ENCODE measurements around the gene GNAL. TPM values are rescaled to one million over a fixed set of nuclear protein-coding genes. Genes with fewer than 3 reads are reported as not detected.

Gene GNAL
- polyA plus RNA-seq, 1 experiment = 0.21 TPM

DNA sequence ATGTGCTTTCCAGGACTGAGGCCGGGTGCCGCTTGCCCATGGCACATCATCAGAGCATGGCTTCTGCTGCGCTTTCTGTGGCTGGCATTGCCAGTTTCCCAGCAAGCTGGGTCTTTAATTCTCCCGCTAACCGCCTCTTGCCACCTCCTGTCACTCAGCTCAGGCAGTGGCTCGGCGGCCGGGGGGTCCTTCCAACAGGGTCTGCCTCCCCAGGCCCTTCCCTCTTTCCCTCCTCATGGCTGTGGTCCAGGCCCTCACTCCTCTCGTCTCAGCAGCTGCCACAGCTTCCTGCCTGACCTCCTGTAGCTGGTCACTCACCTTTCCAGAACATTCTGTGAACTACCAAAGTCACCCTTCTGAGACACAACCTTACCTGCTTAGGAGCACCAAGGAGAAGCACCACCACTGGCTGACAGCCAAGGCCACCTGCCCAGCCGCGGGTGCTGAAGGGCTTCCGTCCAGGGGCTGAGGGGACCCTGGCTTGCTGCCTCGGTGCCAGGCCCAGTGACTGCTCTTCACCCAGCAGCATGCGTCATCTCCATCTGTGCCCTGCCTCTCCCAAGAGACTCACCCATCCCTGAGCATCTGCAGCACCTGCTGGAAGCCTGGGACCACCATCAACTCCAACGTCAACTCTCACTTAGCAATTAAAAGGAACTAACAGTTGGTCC lies 184.7 kb downstream of the GNAL start:
- CTCF ChIA-PET = interaction anchor here (1.7 to 4.1 kb wide), 2 partner anchors 141 to 146 kb away, joined by 3 to 12 read pairs; no protein-coding TSS in a partner anchor
- POLR2A ChIA-PET = no interaction called here

DNA sequence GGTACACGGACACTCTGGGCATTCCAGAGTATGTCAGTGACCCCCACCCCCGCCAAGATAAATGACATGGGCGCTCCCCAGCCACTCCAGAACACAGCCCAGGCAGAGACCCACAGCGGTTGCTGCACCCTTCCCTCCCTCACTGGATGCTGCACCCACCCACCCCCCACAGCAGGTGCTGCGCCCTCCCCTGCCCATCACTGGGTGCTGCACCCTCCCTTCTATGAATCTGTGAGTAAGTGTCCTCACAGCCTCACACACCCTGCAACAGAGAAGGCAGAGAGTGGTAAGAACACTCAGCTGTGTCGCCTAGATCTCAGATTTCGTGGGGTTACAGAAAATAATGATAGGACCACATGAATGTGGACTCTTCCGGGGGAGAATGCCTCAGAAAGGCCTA lies 185.6 kb downstream of the GNAL start:
- Histone ChIP-seq H3K36me3 (ENCODE audit: control insufficient read depth, insufficient read depth, low read length) (no peaks in the 10 kb centered on the region), H3K4me3 (ENCODE audit: low read depth, low read length) (no peak overlapping the region), H3K27me3 (ENCODE audit: control insufficient read depth, insufficient read depth, low read length) (no peaks in the 10 kb centered on the region)
- TF ChIP-seq, protein P1, sequence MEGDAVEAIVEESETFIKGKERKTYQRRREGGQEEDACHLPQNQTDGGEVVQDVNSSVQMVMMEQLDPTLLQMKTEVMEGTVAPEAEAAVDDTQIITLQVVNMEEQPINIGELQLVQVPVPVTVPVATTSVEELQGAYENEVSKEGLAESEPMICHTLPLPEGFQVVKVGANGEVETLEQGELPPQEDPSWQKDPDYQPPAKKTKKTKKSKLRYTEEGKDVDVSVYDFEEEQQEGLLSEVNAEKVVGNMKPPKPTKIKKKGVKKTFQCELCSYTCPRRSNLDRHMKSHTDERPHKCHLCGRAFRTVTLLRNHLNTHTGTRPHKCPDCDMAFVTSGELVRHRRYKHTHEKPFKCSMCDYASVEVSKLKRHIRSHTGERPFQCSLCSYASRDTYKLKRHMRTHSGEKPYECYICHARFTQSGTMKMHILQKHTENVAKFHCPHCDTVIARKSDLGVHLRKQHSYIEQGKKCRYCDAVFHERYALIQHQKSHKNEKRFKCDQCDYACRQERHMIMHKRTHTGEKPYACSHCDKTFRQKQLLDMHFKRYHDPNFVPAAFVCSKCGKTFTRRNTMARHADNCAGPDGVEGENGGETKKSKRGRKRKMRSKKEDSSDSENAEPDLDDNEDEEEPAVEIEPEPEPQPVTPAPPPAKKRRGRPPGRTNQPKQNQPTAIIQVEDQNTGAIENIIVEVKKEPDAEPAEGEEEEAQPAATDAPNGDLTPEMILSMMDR (IDR thresholded peaks at IDR 0.05; ENCODE audit: insufficient read depth, low read depth, low read length) = no peak
- no peak for DNase-seq (ENCODE audit: low read depth)
- CTCF ChIA-PET = interaction anchor here (1.1 to 1.2 kb wide), 2 partner anchors 140 to 142 kb away, joined by 3 to 5 read pairs; no protein-coding TSS in a partner anchor
- POLR2A ChIA-PET = no interaction called here

More for the DNA sequence above, 184.7 kb downstream of the GNAL start:
- Histone ChIP-seq H3K36me3 (ENCODE audit: control insufficient read depth, insufficient read depth, low read length) (no peaks in the 10 kb centered on the region), H3K27me3 (ENCODE audit: control insufficient read depth, insufficient read depth, low read length) (no peaks in the 10 kb centered on the region), H3K4me3 (ENCODE audit: low read depth, low read length) (no peak overlapping the region)
- DNase-seq (ENCODE audit: low read depth) = no peak
- TF ChIP-seq, protein P1 (IDR thresholded peaks at IDR 0.05; ENCODE audit: insufficient read depth, low read depth, low read length) = no peak

DNA sequence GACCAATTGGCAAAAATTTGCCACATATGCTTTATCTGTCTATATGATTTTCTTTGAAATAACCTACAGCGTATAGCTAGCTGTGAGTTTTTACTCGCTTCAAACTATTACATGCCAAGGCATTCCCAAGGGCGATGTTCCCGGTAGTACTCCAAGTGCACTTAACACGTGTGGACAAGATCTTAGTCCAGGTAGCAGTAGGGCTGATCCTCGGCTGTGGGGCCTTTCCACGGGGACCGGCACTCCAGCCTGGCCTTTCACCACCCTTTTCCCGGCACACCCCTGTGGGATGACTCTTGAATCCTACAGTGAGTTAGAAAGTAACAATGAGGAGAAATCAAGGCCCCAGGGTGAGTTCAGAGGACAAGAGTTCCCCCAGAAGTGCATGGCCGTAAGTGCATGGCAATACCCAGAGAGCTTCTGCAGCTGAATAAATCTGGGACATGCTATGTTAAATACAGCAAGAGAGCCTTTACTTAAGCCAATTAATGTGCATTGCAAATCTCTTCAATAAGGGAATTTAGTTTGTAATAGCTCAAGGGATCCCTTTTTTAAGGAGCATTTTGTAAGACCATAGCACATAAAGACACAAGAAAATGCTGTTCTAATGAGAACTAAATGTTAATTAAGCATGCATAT lies 188.6 kb downstream of the GNAL start:
- ChIA-PET CTCF (no interaction called here), POLR2A (no interaction called here)
- no peak for DNase-seq (ENCODE audit: low read depth)
- Histone ChIP-seq H3K4me3 (ENCODE audit: low read depth, low read length) (no peak overlapping the region), H3K27me3 (ENCODE audit: control insufficient read depth, insufficient read depth, low read length) (no peaks in the 10 kb centered on the region), H3K36me3 (ENCODE audit: control insufficient read depth, insufficient read depth, low read length) (0 out of 2 replicates have a peak, but pooled peaks cover 1% of the 10 kb centered on the region)
- TF ChIP-seq, protein P1 (IDR thresholded peaks at IDR 0.05; ENCODE audit: insufficient read depth, low read depth, low read length) = no peak

DNA sequence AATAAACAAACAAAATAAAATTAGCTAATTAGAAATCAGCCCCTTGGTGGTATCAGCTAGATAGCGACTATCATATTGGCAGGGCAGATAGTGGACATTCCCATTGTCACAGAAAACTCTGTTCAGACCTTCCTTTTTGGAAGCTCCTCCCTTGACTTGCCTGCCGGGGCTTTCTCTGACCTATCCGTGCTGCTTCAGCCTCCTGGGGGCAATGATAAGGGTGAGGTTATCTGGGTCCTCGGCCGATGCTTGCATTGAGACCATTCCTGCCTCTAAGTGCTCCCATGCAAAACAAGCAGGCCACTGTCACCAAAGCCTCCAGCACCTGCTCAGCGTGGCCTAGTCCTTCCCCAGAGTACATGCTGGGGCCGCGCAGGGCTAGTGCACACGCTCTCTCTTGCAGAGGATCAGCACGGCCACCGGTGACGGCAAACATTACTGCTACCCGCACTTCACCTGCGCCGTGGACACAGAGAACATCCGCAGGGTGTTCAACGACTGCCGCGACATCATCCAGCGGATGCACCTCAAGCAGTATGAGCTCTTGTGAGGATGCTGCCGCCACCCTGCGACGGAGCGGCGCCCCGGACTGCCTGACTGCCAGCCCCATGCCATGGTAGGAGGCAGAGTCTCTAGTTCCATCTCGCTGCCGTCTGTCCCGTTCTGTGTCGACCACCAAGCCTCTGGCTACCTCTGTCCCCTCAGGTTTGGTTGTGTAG lies 191.7 kb downstream of the GNAL start:
- TF ChIP-seq, protein P1 (IDR thresholded peaks at IDR 0.05; ENCODE audit: insufficient read depth, low read depth, low read length) = no peak
- Histone ChIP-seq H3K27me3 (ENCODE audit: control insufficient read depth, insufficient read depth, low read length) (no peaks in the 10 kb centered on the region), H3K36me3 (ENCODE audit: control insufficient read depth, insufficient read depth, low read length) (peaks cover 7% of the 10 kb centered on the region; the same call in 1 of the 2 replicates), H3K4me3 (ENCODE audit: low read depth, low read length) (no peak overlapping the region)
- ChIA-PET POLR2A (no interaction called here), CTCF (no interaction called here)
- no peak for DNase-seq (ENCODE audit: low read depth)

DNA sequence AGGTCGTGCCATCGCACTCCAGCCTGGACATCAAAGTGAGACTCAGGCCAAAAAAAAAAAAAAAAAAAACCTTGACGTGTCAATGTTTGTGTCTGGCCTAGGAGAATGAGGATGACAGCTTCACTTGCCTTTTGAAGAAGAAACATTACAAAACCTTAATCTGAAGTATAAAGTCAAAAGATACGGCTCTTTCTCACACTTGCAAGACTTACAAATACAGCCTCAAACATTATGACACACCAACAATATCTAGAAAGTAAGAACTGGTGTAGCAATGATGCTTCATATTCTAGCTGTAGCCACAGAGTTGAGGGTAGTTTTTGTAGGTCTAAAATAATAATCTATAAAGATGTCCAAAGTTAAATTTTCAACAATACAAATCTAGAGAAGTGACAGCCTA lies 193.6 kb downstream of the GNAL start:
- no peak overlapping the region for H3K4me3 ChIP-seq (ENCODE audit: low read depth, low read length)
- no peaks in the 10 kb centered on the region for H3K27me3 ChIP-seq (ENCODE audit: control insufficient read depth, insufficient read depth, low read length)
- TF ChIP-seq, protein P1 (IDR thresholded peaks at IDR 0.05; ENCODE audit: insufficient read depth, low read depth, low read length) = no peak
- H3K36me3 ChIP-seq (ENCODE audit: control insufficient read depth, insufficient read depth, low read length) = peaks cover 13% of the 10 kb centered on the region; the same call in 1 of the 2 replicates
- ChIA-PET CTCF (interaction anchor here (0.6 to 1.2 kb wide), 2 partner anchors 11 to 16 kb away, joined by 3 read pairs; no protein-coding TSS in a partner anchor), POLR2A (no interaction called here)
- DNase-seq (ENCODE audit: low read depth) = no peak
